Measurements from ENCODE around the gene ZNF609. TPM values are rescaled to one million over a fixed set of nuclear protein-coding genes. Genes with fewer than 3 reads are reported as not detected.

ZNF609 gene
- polyA plus RNA-seq, 3 donors, result 34.6 to 37.9 (median 34.9) TPM

DNA sequence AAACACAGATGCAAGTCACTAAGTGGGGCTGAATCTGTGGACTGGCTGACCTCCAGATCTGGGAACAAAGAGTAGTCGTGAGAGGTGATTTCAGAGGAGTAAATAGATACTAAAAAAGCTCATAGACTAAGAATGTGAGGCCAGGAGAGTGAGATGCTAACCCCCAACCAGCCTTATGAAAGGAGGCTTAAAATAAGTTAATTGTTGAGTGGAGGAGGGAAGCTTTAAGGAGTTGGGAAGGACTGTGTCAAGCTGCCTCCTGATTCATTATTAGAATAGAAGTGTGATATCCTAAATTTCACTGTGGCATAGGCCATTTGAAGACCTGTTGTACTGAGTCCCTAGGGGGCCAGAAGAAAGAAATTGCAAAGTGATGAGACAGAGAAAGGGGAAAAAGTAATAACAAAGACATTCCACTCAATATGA, 207.4 kb downstream of the ZNF609 start:
- no peak for DNase-seq (ENCODE audit: extremely low read depth in 1 of 11, low read depth in 9 of 11, low spot score in 4 of 11)

DNA sequence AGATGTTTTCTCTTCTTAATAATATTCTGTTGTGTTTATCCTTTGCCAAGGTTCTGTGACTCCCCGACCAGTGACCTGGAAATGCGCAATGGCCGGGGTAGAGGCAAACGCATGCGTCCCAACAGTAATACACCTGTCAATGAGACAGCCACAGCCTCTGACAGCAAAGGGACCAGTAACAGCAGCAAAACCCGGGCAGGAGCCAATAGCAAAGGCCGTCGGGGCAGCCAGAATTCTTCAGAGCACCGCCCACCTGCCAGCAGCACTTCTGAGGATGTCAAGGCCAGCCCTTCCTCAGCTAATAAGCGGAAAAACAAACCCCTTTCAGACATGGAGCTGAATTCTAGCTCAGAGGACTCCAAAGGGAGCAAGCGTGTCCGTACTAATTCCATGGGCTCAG, 213.5 kb downstream of the ZNF609 start:
- DNase-seq (ENCODE audit: extremely low read depth in 1 of 11, low read depth in 9 of 11, low spot score in 4 of 11), result no peak

DNA sequence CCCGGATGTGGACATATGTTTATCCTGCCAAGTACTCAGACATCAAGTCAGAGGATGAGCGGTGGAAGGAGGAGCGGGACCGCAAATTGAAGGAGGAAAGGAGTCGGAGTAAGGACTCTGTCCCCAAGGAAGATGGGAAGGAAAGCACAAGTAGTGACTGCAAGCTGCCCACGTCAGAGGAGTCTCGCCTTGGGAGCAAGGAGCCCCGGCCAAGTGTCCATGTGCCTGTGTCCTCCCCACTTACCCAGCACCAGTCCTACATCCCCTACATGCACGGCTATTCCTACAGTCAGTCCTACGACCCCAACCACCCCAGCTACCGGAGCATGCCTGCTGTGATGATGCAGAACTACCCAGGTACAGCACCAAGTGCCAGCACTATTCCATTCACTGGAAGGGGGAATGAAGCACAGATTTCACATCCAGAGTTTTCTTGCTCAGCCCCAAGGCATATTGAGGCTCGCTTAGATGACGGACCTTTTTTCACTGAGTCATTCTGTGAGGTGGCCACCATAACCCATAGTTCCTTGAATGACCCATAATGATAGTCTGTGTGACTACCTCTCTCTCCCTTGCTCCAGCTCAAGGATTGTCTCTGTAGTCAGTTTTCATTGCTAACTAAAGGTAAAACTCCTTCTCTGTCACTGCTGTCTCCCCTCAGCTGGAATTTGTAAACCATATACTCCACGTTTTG, 217.9 kb downstream of the ZNF609 start:
- DNase-seq (ENCODE audit: extremely low read depth in 1 of 11, low read depth in 9 of 11, low spot score in 4 of 11), result no peak

DNA sequence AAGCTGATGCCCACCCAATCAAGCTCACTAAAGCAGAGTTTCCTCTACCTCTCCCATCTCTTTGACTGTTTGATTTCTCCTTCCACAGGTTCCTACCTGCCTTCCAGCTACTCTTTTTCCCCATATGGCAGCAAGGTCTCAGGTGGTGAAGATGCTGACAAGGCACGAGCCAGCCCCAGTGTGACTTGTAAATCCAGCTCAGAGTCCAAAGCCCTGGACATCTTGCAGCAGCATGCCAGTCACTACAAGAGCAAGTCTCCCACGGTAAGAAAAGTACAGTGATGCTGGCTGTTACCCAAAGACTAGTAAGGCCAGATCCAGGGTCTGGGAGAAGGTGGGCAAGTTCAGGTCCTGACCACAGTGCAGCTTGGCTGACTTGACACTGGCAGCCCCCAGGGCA, 219.7 kb downstream of the ZNF609 start:
- DNase-seq (ENCODE audit: extremely low read depth in 1 of 11, low read depth in 9 of 11, low spot score in 4 of 11), result no peak

DNA sequence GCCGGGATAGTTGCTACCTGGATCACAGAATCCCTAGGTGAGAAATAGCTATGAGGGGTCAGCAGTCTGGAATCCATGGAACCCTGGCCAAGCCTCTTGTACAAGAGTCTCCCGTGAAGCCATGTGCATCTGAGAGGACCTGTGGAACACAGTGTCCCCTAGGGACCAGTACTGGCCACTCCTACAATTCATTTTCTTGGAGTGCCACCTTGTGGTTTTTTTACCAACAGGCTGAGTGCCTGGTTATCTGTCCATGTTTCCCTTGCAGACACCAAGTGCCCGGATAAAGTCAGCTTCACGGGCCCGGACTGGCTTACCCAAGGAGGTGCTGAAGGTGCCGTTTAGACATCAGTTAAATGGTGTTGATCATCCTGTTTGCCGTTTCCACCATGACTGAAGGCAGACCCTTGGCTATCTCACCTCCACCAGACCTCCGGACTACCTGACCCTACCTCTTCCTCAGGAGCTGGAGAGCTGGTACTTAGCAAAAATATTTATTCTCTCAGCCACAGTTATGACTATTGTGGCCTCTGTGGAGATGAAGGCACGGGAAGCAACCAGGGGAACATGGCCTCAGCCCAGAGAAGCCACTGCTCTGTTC, 221.1 kb downstream of the ZNF609 start:
- DNase-seq (ENCODE audit: extremely low read depth in 1 of 11, low read depth in 9 of 11, low spot score in 4 of 11), result peak in 3 of 11 donors; percentile 44 to 65 (median 53)

DNA sequence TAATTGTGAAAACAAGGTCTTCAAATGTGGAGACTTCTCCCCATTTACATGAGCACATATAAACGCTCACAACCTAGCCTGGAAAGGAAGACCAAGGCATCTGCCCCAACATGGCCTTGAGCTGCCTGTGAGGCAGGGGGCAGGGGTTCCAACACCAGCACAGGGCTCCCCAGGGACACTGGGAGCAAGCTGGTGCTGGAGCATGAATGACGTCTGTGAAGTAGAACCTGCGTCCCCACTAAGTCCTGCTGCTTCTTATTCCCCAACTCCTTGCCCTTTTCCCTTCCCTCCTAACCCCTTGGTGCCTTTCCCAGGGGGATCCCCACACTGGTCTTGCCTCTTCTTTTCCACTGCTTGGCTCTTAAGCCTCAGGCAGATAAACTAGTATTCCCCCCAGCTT, 221.9 kb downstream of the ZNF609 start:
- no peak for DNase-seq (ENCODE audit: extremely low read depth in 1 of 11, low read depth in 9 of 11, low spot score in 4 of 11)

DNA sequence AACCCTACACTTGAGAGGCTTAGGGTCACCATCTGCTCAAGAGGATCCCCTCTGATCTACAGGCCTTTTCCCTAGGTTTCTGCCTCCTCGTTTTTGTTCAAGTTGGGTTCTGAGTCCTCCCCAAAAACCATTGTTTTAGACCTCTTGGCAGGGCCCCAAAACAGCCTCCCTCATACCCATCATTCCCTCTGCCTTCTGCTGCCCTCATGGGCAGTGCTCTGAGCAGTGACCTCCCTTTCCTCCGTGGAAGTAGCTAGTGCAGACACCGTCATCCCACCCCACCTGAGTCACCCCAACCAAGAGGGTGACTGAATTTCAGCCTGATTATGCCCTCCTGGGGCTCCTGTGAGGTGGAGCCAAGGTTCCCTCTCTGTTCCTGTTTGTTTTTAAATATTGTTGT, 223.0 kb downstream of the ZNF609 start:
- no peak for DNase-seq (ENCODE audit: extremely low read depth in 1 of 11, low read depth in 9 of 11, low spot score in 4 of 11)

DNA sequence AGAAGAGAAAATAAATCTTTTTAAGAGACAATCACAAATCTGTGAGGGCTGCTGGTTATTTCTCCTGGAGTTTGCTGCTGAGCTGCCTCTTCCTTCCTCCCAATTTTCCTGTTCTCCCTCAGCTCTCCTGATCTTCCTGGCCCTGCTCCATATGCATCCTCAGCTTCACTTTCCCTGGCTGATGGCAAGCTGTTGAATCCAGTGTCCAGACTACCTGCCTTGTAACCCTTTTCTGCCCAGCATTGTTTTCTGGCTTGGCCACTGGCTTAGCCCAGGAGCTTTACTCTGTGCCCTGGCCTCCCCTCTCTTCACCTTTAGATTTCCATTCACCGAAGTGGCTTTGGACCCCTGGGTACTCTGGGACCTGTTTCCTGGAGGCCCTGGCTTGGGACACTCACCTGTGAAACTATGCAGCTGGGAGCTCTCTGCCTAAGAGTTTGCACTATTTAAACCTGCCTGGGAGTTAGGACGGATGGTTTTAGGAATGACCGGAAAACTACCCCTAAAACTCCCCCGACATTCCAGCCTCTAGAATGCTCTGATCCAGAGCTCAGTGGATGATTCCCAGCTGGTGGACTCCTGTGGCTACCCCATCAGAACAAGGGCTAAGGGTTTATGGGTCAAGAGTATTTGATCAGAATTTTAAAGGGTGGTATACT, 225.0 kb downstream of the ZNF609 start:
- peak in 6 of 11 donors; percentile 41 to 67 (median 61) for DNase-seq (ENCODE audit: extremely low read depth in 1 of 11, low read depth in 9 of 11, low spot score in 4 of 11)

DNA sequence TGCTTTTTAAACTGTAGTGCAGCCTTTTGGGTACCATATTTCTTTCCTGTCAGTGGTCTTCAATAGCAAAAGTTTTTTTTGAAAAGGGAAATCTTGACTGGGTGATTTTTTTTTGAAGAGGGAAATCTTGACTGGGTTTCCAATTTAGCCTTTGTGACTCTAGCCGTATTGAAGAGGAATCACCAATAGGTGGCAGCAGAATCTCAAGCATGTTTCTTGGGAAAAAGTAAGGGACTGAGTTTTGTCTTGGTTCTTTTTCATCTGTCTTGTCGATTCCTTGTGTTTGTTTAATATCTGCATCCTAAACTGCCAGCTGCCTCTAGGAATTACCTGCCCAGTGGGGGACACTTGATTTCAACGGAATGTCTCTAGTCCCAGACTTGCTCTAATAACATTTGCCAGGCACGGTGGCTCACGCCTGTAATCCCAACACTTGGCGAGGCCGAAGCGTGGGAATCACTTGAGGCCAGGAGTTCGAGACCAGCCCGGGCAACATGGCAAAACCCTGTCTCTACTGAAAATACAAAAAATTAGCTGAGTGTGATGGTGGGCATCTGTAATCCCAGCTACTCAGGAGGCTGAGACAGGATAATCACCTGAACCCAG, 225.9 kb downstream of the ZNF609 start:
- DNase-seq (ENCODE audit: extremely low read depth in 1 of 11, low read depth in 9 of 11, low spot score in 4 of 11), result peak in 6 of 11 donors; percentile 49 to 79 (median 64)

DNA sequence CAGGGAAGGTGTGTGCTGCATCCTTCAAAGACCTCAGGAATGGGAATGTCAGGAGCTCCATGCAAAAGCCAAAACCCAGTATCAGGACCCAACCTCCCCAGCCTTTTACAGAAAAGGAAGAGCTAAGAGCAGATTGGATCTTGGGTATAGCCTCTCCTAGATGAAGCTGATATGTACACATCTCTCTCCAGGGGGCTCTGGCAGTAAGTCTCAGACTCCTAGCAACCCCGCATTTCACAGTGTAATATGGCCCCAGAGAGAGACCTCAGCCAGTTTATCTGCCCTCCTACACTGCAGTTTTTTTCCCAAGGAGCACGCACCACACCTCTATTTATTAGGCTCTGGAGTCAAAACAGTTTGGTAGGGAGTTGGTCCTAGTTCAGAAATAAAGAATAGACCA, 226.8 kb downstream of the ZNF609 start:
- no peak for DNase-seq (ENCODE audit: extremely low read depth in 1 of 11, low read depth in 9 of 11, low spot score in 4 of 11)

DNA sequence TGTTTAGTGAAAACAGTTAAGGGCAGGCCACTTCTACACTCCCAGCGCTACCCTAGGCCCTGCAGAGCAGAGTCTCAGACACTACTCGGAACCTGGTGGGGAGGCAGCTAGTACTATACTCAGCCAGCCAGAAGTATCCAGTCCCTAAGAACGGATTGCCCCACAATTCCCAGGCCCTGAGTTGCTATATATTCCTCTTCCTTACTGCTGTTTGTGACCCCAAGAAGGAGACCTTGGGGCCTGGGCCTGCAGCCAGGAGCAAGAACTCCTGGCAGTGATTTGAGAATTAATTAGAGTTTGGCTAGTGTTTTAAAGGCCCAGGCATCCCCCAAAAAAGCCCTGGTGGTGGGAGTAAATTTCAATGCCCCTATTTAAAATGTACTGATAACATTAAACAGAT, 227.3 kb downstream of the ZNF609 start:
- DNase-seq (ENCODE audit: extremely low read depth in 1 of 11, low read depth in 9 of 11, low spot score in 4 of 11), result no peak

DNA sequence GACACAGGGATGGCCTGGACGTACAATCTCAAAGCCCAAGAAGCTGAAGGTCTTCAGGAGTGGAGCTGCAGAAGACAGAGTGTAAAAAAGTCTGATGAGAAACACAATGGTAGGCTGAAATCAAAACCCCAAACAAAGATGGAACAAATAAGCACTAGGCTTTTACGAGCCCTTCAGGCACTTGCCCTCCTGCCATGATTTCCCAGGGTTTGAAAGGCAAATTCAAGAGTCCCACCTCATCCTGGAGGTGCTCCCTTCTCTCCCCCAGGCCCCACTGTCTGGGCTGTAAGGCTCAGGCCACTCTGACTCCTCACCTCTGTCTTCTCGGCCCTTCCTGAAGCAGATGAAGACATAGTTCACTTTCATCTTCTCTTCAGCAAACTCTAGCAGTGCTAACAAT, 228.4 kb downstream of the ZNF609 start:
- DNase-seq (ENCODE audit: extremely low read depth in 1 of 11, low read depth in 9 of 11, low spot score in 4 of 11), result no peak

DNA sequence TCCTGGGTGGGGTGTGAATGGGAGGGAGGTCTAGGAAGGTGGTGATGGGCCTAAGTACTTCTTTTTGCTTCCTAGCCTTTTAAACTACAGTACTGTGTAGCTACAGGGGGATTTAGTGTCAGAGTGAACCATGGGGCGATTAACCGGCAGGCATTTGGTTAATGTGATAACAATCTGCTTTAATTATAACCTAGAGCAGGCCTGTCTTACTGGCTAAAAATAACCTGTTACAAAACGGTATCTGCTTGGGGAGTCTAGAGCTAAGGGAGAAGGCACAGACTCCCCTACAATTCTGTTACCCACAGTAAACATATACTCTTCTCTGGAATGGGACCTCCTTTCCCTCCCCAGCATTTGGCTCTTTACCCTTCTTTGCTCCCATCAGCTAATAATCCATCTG, 229.6 kb downstream of the ZNF609 start:
- DNase-seq (ENCODE audit: extremely low read depth in 1 of 11, low read depth in 9 of 11, low spot score in 4 of 11), result no peak

DNA sequence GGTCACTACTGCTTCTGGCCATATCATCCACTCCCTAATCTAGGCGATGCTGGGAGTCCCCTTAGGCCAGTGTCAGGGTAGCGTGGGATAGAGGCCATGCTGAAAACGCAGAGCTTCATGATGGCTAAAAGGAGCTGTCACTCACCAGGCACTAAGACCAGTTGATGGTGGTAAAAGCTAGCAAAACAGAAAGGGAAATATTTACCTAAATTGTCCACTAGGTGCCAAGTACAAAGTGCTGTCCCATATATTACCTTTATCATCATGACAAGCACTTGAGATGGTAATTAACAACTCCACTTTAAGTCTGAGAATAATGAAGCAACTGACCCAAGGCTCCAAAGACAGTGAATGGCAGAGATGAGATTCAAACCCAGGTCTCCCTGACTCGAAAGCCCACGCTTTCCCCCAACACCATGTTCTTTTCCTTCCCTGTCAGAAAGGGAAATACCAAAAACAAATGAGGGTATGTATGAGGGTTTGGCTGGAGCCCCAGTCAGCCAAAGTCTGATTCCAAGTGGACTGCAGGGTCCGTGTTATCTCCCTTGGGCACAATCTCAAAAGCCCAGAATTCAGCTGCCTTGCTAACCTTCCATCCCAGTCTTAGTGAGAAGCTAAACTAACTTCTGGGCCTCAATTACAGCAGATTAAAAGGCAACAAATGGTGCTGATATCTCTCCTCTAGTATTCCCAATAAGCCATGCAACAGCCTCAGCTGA, 230.4 kb downstream of the ZNF609 start:
- no peak for DNase-seq (ENCODE audit: extremely low read depth in 1 of 11, low read depth in 9 of 11, low spot score in 4 of 11)

DNA sequence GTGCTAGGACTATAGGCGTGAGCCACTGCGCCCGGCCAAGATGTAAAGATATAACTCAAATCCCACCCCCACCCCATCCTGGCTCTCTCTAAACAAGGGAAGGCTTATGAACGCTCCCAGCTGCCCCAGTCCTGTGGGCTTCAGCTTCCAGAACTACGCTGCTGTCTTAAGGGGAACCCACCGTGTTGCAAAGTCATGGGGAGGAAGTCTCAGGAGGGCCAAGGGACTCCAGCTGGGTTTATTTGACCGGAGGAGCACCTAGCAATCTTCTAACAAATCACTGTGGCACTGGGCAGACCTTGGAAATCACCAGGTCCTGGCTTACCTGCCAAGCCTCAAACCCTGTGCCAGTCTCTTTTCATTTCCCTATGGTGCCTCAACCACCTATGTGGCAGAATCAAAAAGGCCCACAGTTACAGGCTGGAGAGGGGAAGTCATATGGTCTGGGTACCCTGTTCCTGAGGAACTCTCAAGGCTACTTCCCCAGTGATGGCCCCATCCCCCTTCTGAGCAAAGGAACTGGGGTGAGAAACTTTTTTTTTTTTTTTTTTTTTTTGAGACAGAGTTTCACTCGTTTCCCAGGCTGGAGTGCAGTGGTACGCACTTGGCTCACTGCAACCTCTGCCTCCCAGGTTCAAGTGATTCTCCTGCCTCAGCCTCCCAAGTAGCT, 231.7 kb downstream of the ZNF609 start:
- DNase-seq (ENCODE audit: extremely low read depth in 1 of 11, low read depth in 9 of 11, low spot score in 4 of 11), result no peak

DNA sequence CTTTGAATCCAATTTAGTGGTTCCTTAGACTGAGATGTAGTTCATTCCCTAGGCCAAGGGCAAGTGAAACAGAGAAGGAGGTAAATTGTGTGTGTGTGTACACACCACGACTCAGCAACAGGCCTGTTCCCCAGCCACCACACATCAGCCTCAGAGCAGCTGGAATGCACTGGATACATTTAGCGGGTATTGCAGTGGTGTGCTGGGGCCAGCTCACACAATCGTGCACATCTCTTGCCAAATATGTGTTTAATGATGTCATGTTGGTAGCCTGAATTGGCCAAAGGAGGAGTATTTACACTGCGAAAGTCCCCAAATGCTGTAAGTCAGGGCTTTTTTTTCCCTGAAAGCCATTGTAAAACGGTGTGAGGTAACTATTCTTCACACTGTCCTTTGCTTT, 232.8 kb downstream of the ZNF609 start:
- DNase-seq (ENCODE audit: extremely low read depth in 1 of 11, low read depth in 9 of 11, low spot score in 4 of 11), result no peak

DNA sequence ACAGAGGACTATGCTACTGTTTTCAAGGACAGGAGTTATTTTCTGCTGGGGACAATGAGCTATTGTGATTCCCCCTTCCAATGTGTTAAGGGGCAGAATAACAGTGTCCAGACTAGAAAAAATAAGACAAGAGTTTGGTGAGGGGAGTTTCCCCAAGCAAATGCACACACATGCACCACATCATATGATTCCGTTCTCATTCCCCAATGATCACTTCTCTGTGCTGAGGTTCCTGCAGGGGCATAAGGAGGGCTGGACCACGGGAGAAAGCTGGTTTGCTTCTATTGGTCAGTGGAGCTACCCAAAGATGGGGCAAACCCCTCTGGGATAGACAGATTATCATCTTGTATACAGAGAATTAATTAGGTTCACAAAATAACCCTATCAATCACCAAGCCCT, 234.4 kb downstream of the ZNF609 start:
- no peak for DNase-seq (ENCODE audit: extremely low read depth in 1 of 11, low read depth in 9 of 11, low spot score in 4 of 11)

DNA sequence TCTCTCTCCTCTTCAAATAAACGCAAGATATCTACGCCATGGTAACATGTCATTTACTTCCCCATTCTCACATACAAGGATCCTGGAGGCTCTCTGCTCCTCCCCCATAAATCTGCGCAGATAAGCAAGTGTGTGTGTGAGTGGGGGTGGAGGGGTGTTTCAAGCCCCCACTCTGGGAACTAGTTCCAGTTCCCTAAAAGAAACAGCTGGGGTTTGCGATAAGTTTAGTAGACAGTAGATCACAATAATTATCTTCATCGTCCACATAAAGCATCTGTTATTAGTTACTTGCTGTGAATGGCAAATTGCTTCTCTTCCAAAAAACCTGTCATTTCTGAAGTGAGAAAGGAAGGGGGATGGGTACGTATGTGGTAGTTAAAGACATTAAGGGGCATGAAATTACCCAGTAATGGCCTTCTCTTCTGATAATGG, 235.2 kb downstream of the ZNF609 start:
- no peak for DNase-seq (ENCODE audit: extremely low read depth in 1 of 11, low read depth in 9 of 11, low spot score in 4 of 11)

DNA sequence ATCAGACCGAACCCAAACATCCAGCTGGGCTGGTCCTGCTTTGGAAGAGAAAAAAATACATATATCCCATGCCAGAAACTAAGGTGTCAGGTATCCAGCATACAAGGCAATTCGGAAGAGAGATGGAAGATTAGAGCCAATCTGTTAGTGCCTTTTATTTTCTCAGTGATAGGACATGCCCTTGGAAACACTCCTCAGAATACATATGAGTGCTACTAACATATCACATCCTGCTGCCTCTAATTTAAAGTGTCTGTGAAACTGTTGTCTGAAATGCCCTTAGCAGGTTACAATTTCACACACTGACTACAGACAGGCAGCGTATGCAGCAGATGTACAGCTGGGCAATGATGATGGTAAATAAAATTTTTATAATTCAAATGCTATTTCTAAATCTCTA, 236.1 kb downstream of the ZNF609 start:
- DNase-seq (ENCODE audit: extremely low read depth in 1 of 11, low read depth in 9 of 11, low spot score in 4 of 11), result no peak

Measured in renal cortex interstitium (tissue), 11 donors.